Activated CD4-positive, alpha-beta memory T cell treated with anti-CD3 and anti-CD28 coated beads, Interleukin-2, amount 10 ng/mL, durations not matched to agents 7 days and 5 days (primary cell): ENCODE data around the gene CFAP57. TPM values are rescaled to one million over a fixed set of nuclear protein-coding genes. Genes with fewer than 3 reads are reported as not detected.
"Not testable (repeated sequence)": the region's sequence is repeated elsewhere in the genome, so short reads cannot be mapped to it uniquely, and the experiment has no call there.

Experiments used
- CTCF ChIA-PET: fragments of 350-600 bp; sonication (Branson Sonifier 250); formaldehyde crosslinking; loops from one replicate; lab custom pipeline; 2021; ENCODE audit warnings: antibody characterized with exemption, inconsistent platforms; lab: Charles Lee
- POLR2A ChIA-PET: fragments of 350-600 bp; sonication (Branson Sonifier 250); formaldehyde crosslinking; loops from one replicate; lab custom pipeline; 2021; ENCODE audit warnings: antibody characterized with exemption; lab: Charles Lee
- DNase-seq: peaks from one replicate; pipeline ENCODE4 v3.0.0-alpha.2; 2020
- H3K27ac Mint-ChIP-seq: one replicate; pipeline ENCODE4 v1.8.0; 2021; ENCODE audit warnings: mild to moderate bottlenecking, mixed read lengths
- H3K27me3 Mint-ChIP-seq: one replicate; pipeline ENCODE4 v1.8.0; 2021; ENCODE audit warnings: mixed read lengths
- H3K36me3 Mint-ChIP-seq: one replicate; pipeline ENCODE4 v1.8.0; 2021; ENCODE audit warnings: low read depth, mixed read lengths
- H3K4me1 Mint-ChIP-seq: one replicate; pipeline ENCODE4 v1.8.0; 2021; ENCODE audit warnings: mixed read lengths
- H3K4me3 Mint-ChIP-seq: one replicate; pipeline ENCODE4 v1.8.0; 2021; ENCODE audit warnings: mild to moderate bottlenecking, mixed read lengths
- H3K9me3 Mint-ChIP-seq: one replicate; pipeline ENCODE4 v1.8.0; 2021; ENCODE audit warnings: mixed read lengths
- total RNA-seq, 2 experiments: library from RNA; stranded (reverse); gene quantifications; one replicate each; pipeline ENCODE4 v1.2.3, GENCODE V29; 2021

Gene CFAP57
- total RNA-seq, 2 experiments from 2014 or later = 0.10 TPM; not detected in 1

- POLR2A ChIA-PET = no interaction called here
- Mint-ChIP-seq H3K4me1 (no peaks in the 10 kb centered on the region), H3K27me3 (peaks cover 18% of the 10 kb centered on the region)
Measured at GRCh38 chr1:43188106-43188505, 16.0 kb downstream of the CFAP57 start.

GRCh38 chr1:43194509-43194908, 22.4 kb downstream of the CFAP57 start:
- CTCF ChIA-PET = no interaction called here
- H3K27me3 Mint-ChIP-seq = peaks cover 13% of the 10 kb centered on the region
- H3K36me3 Mint-ChIP-seq = peaks cover 3% of the 10 kb centered on the region
- no peaks in the 10 kb centered on the region for H3K4me1 Mint-ChIP-seq
- POLR2A ChIA-PET = interaction anchor here (0.6 kb wide), 1 partner anchor 62 kb away, joined by 3 read pairs; no protein-coding TSS in a partner anchor
- no peak overlapping the region for H3K4me3 Mint-ChIP-seq
- peaks cover 15% of the 10 kb centered on the region for H3K9me3 Mint-ChIP-seq
- H3K27ac Mint-ChIP-seq = no peak overlapping the region
- DNase-seq = no peak

More at GRCh38 chr1:43188106-43188505, 16.0 kb downstream of the CFAP57 start:
- Mint-ChIP-seq H3K9me3 (peaks cover 14% of the 10 kb centered on the region), H3K4me3 (no peak overlapping the region), H3K27ac (no peak overlapping the region), H3K36me3 (peaks cover 3% of the 10 kb centered on the region)
- DNase-seq = no peak
- CTCF ChIA-PET = no interaction called here

GRCh38 chr1:43197343-43198127, 25.4 kb downstream of the CFAP57 start:
- CTCF ChIA-PET = no interaction called here

GRCh38 chr1:43199093-43199726, 27.1 kb downstream of the CFAP57 start:
- H3K36me3 Mint-ChIP-seq = no peaks in the 10 kb centered on the region
- DNase-seq = no peak
- no peaks in the 10 kb centered on the region for H3K4me1 Mint-ChIP-seq
- POLR2A ChIA-PET = no interaction called here
- CTCF ChIA-PET = no interaction called here
- H3K27me3 Mint-ChIP-seq = peaks cover 10% of the 10 kb centered on the region
- H3K9me3 Mint-ChIP-seq = peaks cover 2% of the 10 kb centered on the region
- H3K4me3 Mint-ChIP-seq = no peak overlapping the region
- no peak overlapping the region for H3K27ac Mint-ChIP-seq

More at GRCh38 chr1:43197343-43198127, 25.4 kb downstream of the CFAP57 start:
- Mint-ChIP-seq H3K27me3 (peaks cover 10% of the 10 kb centered on the region), H3K27ac (no peak overlapping the region), H3K9me3 (peaks cover 2% of the 10 kb centered on the region), H3K36me3 (no peaks in the 10 kb centered on the region), H3K4me1 (no peaks in the 10 kb centered on the region), H3K4me3 (no peak overlapping the region)
- DNase-seq = no peak
- POLR2A ChIA-PET = no interaction called here

- no peak for DNase-seq
- Mint-ChIP-seq H3K27ac (no peak overlapping the region), H3K36me3 (no peaks in the 10 kb centered on the region), H3K4me1 (no peaks in the 10 kb centered on the region), H3K27me3 (peaks cover 2% of the 10 kb centered on the region), H3K9me3 (no peaks in the 10 kb centered on the region), H3K4me3 (no peak overlapping the region)
- ChIA-PET CTCF (no interaction called here), POLR2A (no interaction called here)
Measured at GRCh38 chr1:43203859-43204258, 31.7 kb downstream of the CFAP57 start.

- H3K9me3 Mint-ChIP-seq = no peaks in the 10 kb centered on the region
- H3K36me3 Mint-ChIP-seq = no peaks in the 10 kb centered on the region
- POLR2A ChIA-PET = no interaction called here
- no peak for DNase-seq
- H3K4me3 Mint-ChIP-seq = no peak overlapping the region
- no peaks in the 10 kb centered on the region for H3K4me1 Mint-ChIP-seq
- CTCF ChIA-PET = no interaction called here
- H3K27me3 Mint-ChIP-seq = peaks cover 2% of the 10 kb centered on the region
- no peak overlapping the region for H3K27ac Mint-ChIP-seq
Measured at GRCh38 chr1:43204394-43204793, 32.3 kb downstream of the CFAP57 start.

GRCh38 chr1:43205671-43206070, 33.5 kb downstream of the CFAP57 start:
- H3K9me3 Mint-ChIP-seq = no peaks in the 10 kb centered on the region
- peaks cover 5% of the 10 kb centered on the region for H3K27me3 Mint-ChIP-seq
- no peak overlapping the region for H3K4me3 Mint-ChIP-seq
- H3K36me3 Mint-ChIP-seq = no peaks in the 10 kb centered on the region
- no peak overlapping the region for H3K27ac Mint-ChIP-seq
- no peak for DNase-seq
- ChIA-PET POLR2A (no interaction called here), CTCF (no interaction called here)
- H3K4me1 Mint-ChIP-seq = no peaks in the 10 kb centered on the region

GRCh38 chr1:43206600-43207228, 34.6 kb downstream of the CFAP57 start:
- ChIA-PET CTCF (no interaction called here), POLR2A (no interaction called here)
- no peaks in the 10 kb centered on the region for H3K4me1 Mint-ChIP-seq
- peaks cover 5% of the 10 kb centered on the region for H3K27me3 Mint-ChIP-seq
- H3K27ac Mint-ChIP-seq = no peak overlapping the region
- no peaks in the 10 kb centered on the region for H3K9me3 Mint-ChIP-seq
- no peak overlapping the region for H3K4me3 Mint-ChIP-seq
- no peak for DNase-seq
- H3K36me3 Mint-ChIP-seq = no peaks in the 10 kb centered on the region

GRCh38 chr1:43207229-43207853, 35.2 kb downstream of the CFAP57 start:
- H3K27me3 Mint-ChIP-seq = peaks cover 5% of the 10 kb centered on the region
- no peak for DNase-seq
- no peak overlapping the region for H3K27ac Mint-ChIP-seq
- no peaks in the 10 kb centered on the region for H3K36me3 Mint-ChIP-seq
- POLR2A ChIA-PET = no interaction called here
- H3K4me1 Mint-ChIP-seq = no peaks in the 10 kb centered on the region
- CTCF ChIA-PET = no interaction called here
- no peaks in the 10 kb centered on the region for H3K9me3 Mint-ChIP-seq
- no peak overlapping the region for H3K4me3 Mint-ChIP-seq

GRCh38 chr1:43208277-43208676, 36.1 kb downstream of the CFAP57 start:
- H3K27me3 Mint-ChIP-seq = not testable (repeated sequence)

GRCh38 chr1:43214501-43215444, 42.6 kb downstream of the CFAP57 start:
- CTCF ChIA-PET = interaction anchor here (0.6 to 0.8 kb wide), 2 partner anchors 12 to 202 kb away, joined by 3 read pairs; no protein-coding TSS in a partner anchor
- no peak overlapping the region for H3K4me3 Mint-ChIP-seq
- POLR2A ChIA-PET = no interaction called here
- peaks cover 18% of the 10 kb centered on the region for H3K27me3 Mint-ChIP-seq
- DNase-seq = no peak
- H3K36me3 Mint-ChIP-seq = no peaks in the 10 kb centered on the region
- H3K4me1 Mint-ChIP-seq = no peaks in the 10 kb centered on the region
- H3K27ac Mint-ChIP-seq = no peak overlapping the region
- H3K9me3 Mint-ChIP-seq = no peaks in the 10 kb centered on the region

More at GRCh38 chr1:43208277-43208676, 36.1 kb downstream of the CFAP57 start:
- H3K4me3 Mint-ChIP-seq, CTCF ChIA-PET, H3K36me3 Mint-ChIP-seq, POLR2A ChIA-PET, H3K4me1 Mint-ChIP-seq, H3K27ac Mint-ChIP-seq, DNase-seq, H3K9me3 Mint-ChIP-seq: not testable (repeated sequence)

GRCh38 chr1:43217747-43218146, 45.6 kb downstream of the CFAP57 start:
- no peak for DNase-seq
- Mint-ChIP-seq H3K27me3 (peaks cover 18% of the 10 kb centered on the region), H3K4me1 (peaks cover 3% of the 10 kb centered on the region), H3K9me3 (no peaks in the 10 kb centered on the region), H3K4me3 (no peak overlapping the region), H3K36me3 (no peaks in the 10 kb centered on the region), H3K27ac (no peak overlapping the region)
- POLR2A ChIA-PET = no interaction called here
- CTCF ChIA-PET = no interaction called here
